Left hindlimb (tissue), 1 donor: ENCODE data around the gene ZBTB48.

Source experiments
- DNase-seq: peaks from one replicate; pipeline ENCODE4 v3.0.0-alpha.2; 2018

The ZBTB48 gene

GRCh38 chr1:6574025-6574620, 5.7 kb upstream of the ZBTB48 start:
- no peak for DNase-seq

- no peak for DNase-seq
These were observed 5.0 kb upstream of the ZBTB48 start for GRCh38 chr1:6574818-6575217.

- DNase-seq = no peak
These were observed 1.8 kb upstream of the ZBTB48 start for GRCh38 chr1:6577831-6578525.

GRCh38 chr1:6578624-6579373, 995 bp upstream of the ZBTB48 start:
- DNase-seq = no peak

GRCh38 chr1:6580119-6580592, 362 bp downstream of the ZBTB48 start:
- no peak for DNase-seq

GRCh38 chr1:6580593-6581409, 1.0 kb downstream of the ZBTB48 start:
- no peak for DNase-seq

- DNase-seq = no peak
These were observed 1.9 kb downstream of the ZBTB48 start for GRCh38 chr1:6581561-6582305.

- no peak for DNase-seq
These were observed 2.6 kb downstream of the ZBTB48 start for GRCh38 chr1:6582370-6582769.

- no peak for DNase-seq
These were observed 4.6 kb downstream of the ZBTB48 start for GRCh38 chr1:6584126-6585080.

- no peak for DNase-seq
These were observed 5.4 kb downstream of the ZBTB48 start for GRCh38 chr1:6585081-6585722.

GRCh38 chr1:6585841-6586240, 6.0 kb downstream of the ZBTB48 start:
- DNase-seq = no peak

GRCh38 chr1:6586404-6586816, 6.6 kb downstream of the ZBTB48 start:
- DNase-seq = no peak

GRCh38 chr1:6587261-6588005, 7.6 kb downstream of the ZBTB48 start:
- peak; percentile 66 for DNase-seq

GRCh38 chr1:6588128-6588892, 8.5 kb downstream of the ZBTB48 start:
- no peak for DNase-seq

- no peak for DNase-seq
These were observed 9.2 kb downstream of the ZBTB48 start for GRCh38 chr1:6588893-6589520.

GRCh38 chr1:6590046-6590445, 10.3 kb downstream of the ZBTB48 start:
- DNase-seq = no peak

GRCh38 chr1:6591222-6591621, 11.4 kb downstream of the ZBTB48 start:
- DNase-seq = no peak

GRCh38 chr1:6591644-6592043, 11.8 kb downstream of the ZBTB48 start:
- DNase-seq = no peak

- DNase-seq = no peak
These were observed 12.6 kb downstream of the ZBTB48 start for GRCh38 chr1:6592441-6592840.
